Activated T-helper 1 cell treated with Interleukin-2 at 50 U/mL for 16 hours (primary cell): Measurements from ENCODE around the gene NOS3.

ENCODE experiments used
- DNase-seq: peaks from one replicate; pipeline ENCODE4 v3.0.0-alpha.2; 2020; ENCODE audit warnings: low read depth

Gene NOS3

GRCh38 chr7:150979713-150980390, 11.0 kb upstream of the NOS3 start:
- no peak for DNase-seq

DNA sequence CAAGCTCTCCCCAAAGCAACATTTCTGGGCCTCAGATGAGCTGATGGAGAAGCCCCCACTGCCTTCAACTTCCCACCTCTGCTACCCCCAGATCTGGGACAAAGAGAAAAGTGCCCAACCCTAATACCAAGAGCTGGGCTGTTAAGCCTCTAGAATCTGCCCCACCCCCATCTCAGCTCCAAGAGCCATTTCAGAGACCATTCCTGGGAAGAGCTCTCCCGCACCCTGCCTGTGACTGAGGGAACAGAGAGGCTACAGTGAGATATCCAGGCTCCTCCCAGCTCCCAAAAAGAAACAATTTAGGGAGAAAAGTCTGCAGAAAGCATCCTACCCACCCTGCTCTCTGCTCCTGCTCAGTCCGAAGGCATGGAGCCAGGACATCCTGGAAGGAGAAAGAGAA, 10.2 kb upstream of the NOS3 start:
- no peak for DNase-seq

GRCh38 chr7:150981644-150982043, 9.2 kb upstream of the NOS3 start:
- DNase-seq, result no peak

DNA sequence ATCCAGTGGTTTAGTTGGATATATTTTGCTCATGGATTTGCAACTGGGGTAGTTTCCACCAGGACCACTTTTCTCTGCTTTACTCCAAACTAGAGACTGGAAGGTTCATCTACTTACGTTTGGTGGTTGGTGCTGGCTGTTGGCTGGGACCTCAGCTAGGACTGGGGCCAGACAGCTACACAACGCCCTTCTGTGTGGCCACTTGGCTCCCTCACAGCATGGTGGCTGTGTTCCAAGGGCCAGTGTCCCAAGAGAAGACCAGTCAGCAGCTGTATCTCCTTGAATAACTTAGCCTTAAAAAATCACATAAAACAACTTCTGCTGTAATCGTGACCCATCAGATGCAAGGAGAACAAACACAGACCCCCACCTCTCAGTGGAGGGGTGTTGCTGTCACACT, 8.5 kb upstream of the NOS3 start:
- DNase-seq, result no peak

DNA sequence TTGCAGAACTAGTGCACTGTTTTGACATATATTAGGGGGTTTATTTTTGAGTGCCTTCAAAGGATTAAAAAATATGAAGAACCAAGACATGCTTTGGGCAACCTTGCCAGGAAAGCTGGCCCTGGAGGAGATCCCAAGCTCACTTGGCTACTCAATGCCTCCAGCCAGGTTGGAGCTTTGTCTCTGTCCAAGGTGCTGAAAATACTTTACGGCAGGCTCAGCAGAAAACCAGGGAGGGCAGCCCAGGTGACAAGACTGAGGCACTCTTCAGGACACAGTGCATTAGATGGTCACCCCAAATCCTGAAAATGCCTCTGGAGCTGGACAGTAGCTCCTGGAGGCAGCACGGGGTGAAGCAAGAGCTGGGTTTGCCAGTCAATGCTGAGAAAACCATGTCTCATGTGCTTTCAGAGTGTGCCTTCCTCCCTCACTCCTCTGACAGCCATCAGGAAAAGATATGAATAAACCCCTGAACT, 6.9 kb upstream of the NOS3 start:
- DNase-seq, result no peak

DNA sequence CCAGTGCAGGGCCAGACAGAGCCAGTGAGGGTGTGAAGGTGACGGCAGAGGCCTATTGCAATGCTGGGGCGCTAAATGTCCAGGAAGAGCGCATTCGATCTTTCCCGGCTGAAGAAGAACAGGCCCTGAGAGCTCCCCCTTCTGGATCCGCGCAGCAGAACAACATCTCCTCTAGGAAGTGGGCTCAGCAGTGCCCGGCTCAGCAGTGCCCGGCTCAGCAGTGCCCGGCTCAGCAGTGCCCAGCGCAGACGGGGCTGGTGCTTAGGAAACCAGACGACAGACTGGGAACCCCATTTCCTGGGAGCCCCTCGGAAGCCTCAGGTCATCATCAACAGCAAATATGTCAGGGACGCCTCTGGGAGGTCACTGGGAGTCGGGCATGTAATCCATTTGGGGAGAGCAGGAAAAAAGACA, 4.7 kb upstream of the NOS3 start:
- DNase-seq, result no peak

- DNase-seq, result no peak
These were observed 4.3 kb upstream of the NOS3 start for GRCh38 chr7:150986556-150986955.

DNA sequence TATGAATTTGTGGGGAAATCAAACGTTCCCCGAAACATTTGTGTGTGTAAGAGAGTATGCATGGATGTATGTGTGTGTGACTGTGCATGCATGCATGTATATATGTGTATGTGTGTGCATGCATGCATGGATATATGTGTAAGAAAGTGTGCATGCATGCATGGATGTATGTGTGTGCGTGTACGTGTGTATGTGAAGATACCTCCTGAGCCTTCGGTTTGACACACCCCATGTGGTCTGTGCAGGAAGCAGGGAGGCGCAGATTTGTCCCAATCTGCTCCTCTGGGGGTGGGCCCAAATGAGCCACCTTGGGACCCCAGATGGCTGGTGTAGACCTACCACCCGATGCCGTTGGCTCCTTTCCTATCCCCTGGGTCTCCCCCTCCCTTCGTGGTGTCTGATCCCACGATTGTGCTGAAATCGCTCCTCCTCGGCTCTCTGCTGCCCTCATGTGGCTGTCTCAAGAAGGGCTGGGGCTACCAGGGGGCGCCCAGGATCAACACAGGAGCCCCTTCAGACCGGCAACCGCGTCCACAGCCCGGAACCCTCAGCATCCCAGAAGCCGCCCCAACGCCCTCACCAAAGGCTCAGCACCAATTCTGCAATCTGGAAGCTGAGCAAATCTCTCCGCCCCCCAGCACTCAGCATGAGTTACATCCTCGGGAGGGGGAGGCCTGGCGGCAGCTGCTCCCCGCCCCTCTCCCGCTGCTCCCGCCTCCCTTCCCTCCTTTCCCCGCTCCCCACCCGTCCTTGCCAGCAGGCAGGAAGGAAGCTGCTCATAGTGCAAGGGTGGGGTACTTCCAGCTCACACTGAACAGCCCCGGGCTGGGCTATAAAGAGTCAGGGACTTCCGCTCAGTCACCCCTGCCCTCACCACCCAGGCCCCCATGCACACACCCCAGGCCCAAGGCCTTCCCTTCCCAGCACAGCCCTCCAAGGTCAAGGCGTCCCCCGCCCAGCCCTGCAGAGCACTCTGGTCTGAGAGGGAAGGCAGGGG, 2.3 kb upstream of the NOS3 start:
- peak; percentile 51 for DNase-seq

DNA sequence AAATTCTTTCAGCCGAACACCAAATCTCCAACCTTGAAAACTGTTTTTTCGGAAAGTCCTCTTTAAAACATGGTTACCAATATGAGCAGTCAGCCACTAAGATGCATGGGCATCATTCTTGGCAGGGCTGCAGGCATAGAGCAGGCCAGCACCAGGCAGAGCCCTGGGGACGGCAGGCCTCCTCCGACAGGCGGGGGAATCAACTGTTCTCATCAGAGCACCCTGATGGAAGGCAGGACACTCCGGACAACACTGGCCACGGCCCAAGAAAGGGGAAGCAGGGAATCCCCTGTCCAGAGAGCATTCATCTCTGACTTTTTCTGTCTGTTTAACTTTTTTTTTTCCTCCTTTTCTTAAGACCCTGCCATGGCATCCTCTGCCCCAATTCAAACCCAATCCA, 1.4 kb upstream of the NOS3 start:
- DNase-seq, result no peak

GRCh38 chr7:150992051-150992640, 1.3 kb downstream of the NOS3 start:
- no peak for DNase-seq

DNA sequence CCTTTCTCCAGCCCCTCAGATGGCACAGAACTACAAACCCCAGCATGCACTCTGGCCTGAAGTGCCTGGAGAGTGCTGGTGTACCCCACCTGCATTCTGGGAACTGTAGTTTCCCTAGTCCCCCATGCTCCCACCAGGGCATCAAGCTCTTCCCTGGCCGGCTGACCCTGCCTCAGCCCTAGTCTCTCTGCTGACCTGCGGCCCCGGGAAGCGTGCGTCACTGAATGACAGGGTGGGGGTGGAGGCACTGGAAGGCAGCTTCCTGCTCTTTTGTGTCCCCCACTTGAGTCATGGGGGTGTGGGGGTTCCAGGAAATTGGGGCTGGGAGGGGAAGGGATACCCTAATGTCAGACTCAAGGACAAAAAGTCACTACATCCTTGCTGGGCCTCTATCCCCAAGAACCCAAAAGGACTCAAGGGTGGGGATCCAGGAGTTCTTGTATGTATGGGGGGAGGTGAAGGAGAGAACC, 2.1 kb downstream of the NOS3 start:
- no peak for DNase-seq

GRCh38 chr7:150993511-150993910, 2.7 kb downstream of the NOS3 start:
- DNase-seq, result no peak

GRCh38 chr7:150994141-150994837, 3.5 kb downstream of the NOS3 start:
- DNase-seq, result no peak

- DNase-seq, result no peak
These were observed 4.2 kb downstream of the NOS3 start for GRCh38 chr7:150994838-150995510.

- DNase-seq, result no peak
These were observed 5.7 kb downstream of the NOS3 start for GRCh38 chr7:150996376-150997074.

GRCh38 chr7:150997075-150997511, 6.3 kb downstream of the NOS3 start:
- DNase-seq, result no peak

GRCh38 chr7:150997817-150998216, 7.0 kb downstream of the NOS3 start:
- DNase-seq, result no peak

DNA sequence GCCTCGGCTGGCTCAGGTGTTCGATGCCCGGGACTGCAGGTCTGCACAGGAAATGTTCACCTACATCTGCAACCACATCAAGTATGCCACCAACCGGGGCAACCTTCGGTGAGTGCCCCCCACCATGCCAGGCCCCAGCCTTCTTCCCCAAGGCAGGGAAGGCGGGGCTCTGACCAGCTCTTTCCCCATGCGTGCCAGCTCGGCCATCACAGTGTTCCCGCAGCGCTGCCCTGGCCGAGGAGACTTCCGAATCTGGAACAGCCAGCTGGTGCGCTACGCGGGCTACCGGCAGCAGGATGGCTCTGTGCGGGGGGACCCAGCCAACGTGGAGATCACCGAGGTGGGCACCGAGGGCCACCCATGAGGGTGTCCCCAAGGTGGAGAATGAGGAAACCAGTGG, 7.5 kb downstream of the NOS3 start:
- DNase-seq, result no peak

- no peak for DNase-seq
These were observed 8.2 kb downstream of the NOS3 start for GRCh38 chr7:150999001-150999400.

- no peak for DNase-seq
These were observed 8.8 kb downstream of the NOS3 start for GRCh38 chr7:150999497-151000230.
